Activated naive CD4-positive, alpha-beta T cell treated with anti-CD3 and anti-CD28 coated beads, Interleukin-2, amount 50 U/mL, for 24 hours (primary cell): ENCODE results near the gene C12orf54.
"Not testable (repeated sequence)": the region's sequence is repeated elsewhere in the genome, so short reads cannot be mapped to it uniquely, and the experiment has no call there.

ENCODE experiments used
- H3K27ac Mint-ChIP-seq: one replicate; pipeline ENCODE4 v1.8.0; 2021; ENCODE audit warnings: mild to moderate bottlenecking, mixed read lengths
- H3K27me3 Mint-ChIP-seq: one replicate; pipeline ENCODE4 v1.8.0; 2021; ENCODE audit warnings: mixed read lengths
- H3K36me3 Mint-ChIP-seq: one replicate; pipeline ENCODE4 v1.8.0; 2021; ENCODE audit warnings: mixed read lengths
- H3K4me1 Mint-ChIP-seq: one replicate; pipeline ENCODE4 v1.8.0; 2021; ENCODE audit warnings: mixed read lengths
- H3K4me3 Mint-ChIP-seq: one replicate; pipeline ENCODE4 v1.8.0; 2021; ENCODE audit warnings: mild to moderate bottlenecking, mixed read lengths
- H3K9me3 Mint-ChIP-seq: one replicate; pipeline ENCODE4 v1.8.0; 2021; ENCODE audit warnings: mixed read lengths

Gene C12orf54

DNA sequence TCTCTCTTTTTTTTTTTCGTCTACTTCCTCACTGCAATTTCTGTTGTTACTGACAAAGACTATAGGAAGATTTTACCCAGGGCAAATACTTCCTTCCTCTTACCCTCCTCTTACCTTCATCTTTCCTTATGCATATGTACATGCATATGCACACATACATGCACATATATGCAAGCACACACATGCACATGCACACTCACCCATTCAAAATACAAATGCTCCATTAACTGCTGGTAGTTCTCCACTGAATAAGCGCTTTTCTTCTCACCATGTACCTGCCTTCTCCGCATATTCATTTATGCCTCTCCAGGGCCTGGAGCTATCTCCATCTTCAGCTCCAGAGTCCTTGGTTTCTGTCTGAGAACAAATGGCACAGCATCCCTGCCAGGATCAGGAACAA, 632 bp downstream of the C12orf54 start:
- no peaks in the 10 kb centered on the region for H3K9me3 Mint-ChIP-seq
- peaks cover 5% of the 10 kb centered on the region for H3K27me3 Mint-ChIP-seq
- peak overlapping the region; percentile 27 for H3K27ac Mint-ChIP-seq
- no peaks in the 10 kb centered on the region for H3K4me1 Mint-ChIP-seq
- H3K36me3 Mint-ChIP-seq: no peaks in the 10 kb centered on the region
- H3K4me3 Mint-ChIP-seq: no peak overlapping the region

DNA sequence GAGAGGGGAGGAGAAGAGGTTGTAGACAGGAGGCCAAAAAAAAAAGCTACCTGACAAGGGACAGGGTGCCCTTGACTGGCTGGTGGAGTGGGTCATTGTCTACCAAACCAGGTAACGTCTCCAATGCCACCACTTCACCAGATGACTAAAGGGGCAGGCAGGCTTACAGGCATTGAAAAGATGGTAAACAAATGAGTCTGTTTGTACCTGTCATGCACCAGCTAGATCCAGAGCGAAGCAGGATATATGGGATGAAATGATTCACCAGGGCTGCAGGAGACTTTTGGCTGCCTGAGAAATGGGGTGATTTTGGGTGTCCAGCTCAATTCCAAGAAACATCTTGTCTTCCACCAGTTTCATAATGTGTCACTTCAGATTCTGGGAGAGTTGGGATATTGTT, 4.0 kb downstream of the C12orf54 start:
- no peak overlapping the region for H3K4me3 Mint-ChIP-seq
- no peaks in the 10 kb centered on the region for H3K9me3 Mint-ChIP-seq
- H3K27me3 Mint-ChIP-seq: peaks cover 3% of the 10 kb centered on the region
- H3K27ac Mint-ChIP-seq: no peak overlapping the region
- H3K36me3 Mint-ChIP-seq: no peaks in the 10 kb centered on the region
- peaks cover 3% of the 10 kb centered on the region for H3K4me1 Mint-ChIP-seq

DNA sequence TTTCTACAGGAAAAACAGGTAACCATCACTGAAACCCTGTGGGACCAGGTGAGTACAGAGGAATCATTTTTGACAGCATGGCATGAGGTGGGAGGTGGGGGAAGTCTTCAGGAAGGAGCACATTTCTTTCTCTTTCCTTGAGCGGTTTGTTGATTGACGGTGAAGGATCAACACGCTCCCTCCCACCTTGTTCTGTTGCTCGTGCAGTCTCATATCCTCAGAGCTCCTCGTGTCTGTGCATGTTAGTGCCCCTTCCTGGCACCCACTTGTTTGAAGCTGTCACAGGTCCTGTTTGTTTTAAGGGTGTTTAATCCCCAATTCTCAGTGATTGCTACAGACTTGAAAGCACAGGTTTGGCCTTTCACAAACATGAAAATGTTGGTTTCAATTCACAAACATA, 4.4 kb downstream of the C12orf54 start:
- no peaks in the 10 kb centered on the region for H3K36me3 Mint-ChIP-seq
- H3K9me3 Mint-ChIP-seq: no peaks in the 10 kb centered on the region
- H3K4me3 Mint-ChIP-seq: no peak overlapping the region
- H3K27me3 Mint-ChIP-seq: peaks cover 3% of the 10 kb centered on the region
- H3K4me1 Mint-ChIP-seq: peaks cover 3% of the 10 kb centered on the region
- H3K27ac Mint-ChIP-seq: no peak overlapping the region

DNA sequence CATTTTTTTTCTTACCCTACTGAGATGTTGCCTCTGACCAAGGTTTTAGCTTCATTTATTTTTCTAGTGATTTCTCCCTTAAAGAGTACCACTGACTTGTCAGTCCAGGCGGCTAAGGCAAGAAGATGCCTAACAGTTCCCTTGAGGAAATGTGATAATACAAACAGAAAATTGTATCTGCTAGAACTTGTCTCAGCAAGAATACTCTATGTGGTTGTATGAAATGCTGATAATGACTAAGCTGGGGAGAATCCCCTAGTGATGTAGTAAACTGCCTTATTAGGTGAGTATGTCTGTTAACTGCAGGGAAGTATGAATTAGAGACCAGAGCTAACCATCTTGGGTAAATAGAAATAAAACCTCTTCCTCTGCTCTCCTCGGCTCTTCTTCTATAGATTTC, 6.7 kb downstream of the C12orf54 start:
- H3K27me3 Mint-ChIP-seq: peaks cover 3% of the 10 kb centered on the region
- peak overlapping the region; percentile 15 for H3K27ac Mint-ChIP-seq
- H3K4me1 Mint-ChIP-seq: peaks cover 3% of the 10 kb centered on the region
- H3K4me3 Mint-ChIP-seq: no peak overlapping the region
- no peaks in the 10 kb centered on the region for H3K36me3 Mint-ChIP-seq
- no peaks in the 10 kb centered on the region for H3K9me3 Mint-ChIP-seq

DNA sequence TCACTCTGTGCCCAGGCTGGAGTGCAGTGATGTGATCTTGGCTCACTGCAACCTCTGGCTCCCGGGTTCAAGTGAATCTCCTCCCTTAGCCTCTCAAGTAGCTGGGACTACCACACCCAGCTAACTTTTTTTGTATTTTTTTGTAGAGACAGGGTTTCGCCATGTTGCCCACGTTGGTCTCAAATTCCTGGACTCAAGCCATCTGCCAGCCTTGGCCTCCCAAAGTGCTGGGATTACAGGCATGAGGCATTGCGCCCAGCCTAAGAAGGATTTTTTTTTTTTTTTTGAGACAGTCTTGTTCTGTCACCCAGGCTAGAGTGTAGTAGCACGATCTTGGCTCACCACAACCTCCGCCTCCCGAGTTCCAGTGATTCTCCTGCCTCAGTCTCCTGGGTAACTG, 7.2 kb downstream of the C12orf54 start:
- not testable (repeated sequence) for H3K9me3 Mint-ChIP-seq, H3K4me3 Mint-ChIP-seq, H3K36me3 Mint-ChIP-seq, H3K27me3 Mint-ChIP-seq, H3K4me1 Mint-ChIP-seq
- peak overlapping the region; percentile 15 for H3K27ac Mint-ChIP-seq

DNA sequence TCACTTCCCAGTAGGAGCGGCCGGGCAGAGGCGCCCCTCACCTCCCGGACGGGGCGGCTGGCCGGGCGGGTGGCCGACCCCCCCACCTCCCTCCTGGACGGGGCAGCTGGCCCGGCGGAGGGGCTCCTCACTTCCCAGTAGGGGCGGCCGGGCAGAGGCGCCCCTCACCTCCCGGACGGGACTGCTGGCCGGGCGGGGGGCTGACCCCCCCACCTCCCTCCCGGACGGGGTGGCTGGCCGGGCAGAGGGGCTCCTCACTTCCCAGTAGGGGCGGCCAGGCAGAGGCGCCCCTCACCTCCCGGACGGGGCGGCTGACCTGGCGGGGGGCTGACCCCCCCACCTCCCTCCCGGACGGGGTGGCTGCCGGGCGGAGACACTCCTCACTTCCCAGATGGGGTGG, 18.0 kb downstream of the C12orf54 start:
- not testable (repeated sequence) for H3K4me3 Mint-ChIP-seq, H3K27me3 Mint-ChIP-seq, H3K4me1 Mint-ChIP-seq, H3K27ac Mint-ChIP-seq, H3K9me3 Mint-ChIP-seq, H3K36me3 Mint-ChIP-seq

DNA sequence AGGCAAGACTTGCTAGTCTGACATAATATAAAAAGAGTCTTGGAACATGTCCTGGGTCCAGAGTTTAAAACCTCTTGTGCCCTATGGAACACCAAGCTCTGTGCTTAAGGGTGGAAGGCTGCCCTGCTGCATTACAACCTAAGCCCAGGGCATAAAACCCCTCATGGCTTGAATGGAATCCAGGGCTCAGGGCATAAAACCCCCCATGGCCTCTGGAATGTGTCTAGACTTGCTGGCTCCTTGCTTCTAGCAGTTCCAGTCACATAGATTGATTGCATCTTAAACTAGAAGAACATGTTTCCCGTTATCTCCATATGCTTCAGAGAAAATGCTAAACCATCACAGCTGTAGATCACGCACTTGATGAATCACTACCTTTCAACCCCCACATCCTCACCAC, 24.5 kb downstream of the C12orf54 start:
- H3K27me3 Mint-ChIP-seq: peaks cover 14% of the 10 kb centered on the region
- H3K4me1 Mint-ChIP-seq, H3K27ac Mint-ChIP-seq, H3K36me3 Mint-ChIP-seq, H3K9me3 Mint-ChIP-seq, H3K4me3 Mint-ChIP-seq: not testable (repeated sequence)

DNA sequence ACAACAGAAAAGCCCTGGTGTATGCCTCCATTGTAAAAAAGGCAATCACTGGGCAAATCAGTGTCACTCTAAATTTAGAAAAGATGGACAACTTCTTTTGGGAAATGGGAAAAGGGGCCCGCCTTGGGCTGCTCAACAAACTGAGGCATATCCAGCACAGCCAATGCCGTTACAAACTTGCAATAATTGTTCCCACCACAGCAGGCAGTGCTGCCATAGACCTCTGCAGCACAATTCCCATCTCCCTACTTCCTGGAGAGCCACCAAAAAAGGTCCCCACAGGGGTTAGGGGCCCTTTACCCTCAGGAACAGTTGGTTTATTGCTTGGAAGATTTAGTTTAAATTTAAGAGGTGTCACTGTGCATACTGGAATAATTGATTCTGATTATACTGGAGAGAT, 26.7 kb downstream of the C12orf54 start:
- H3K27me3 Mint-ChIP-seq: peaks cover 9% of the 10 kb centered on the region
- H3K4me3 Mint-ChIP-seq: no peak overlapping the region
- H3K4me1 Mint-ChIP-seq: peaks cover 8% of the 10 kb centered on the region
- H3K27ac Mint-ChIP-seq: no peak overlapping the region
- peaks cover 4% of the 10 kb centered on the region for H3K9me3 Mint-ChIP-seq
- peaks cover 2% of the 10 kb centered on the region for H3K36me3 Mint-ChIP-seq

DNA sequence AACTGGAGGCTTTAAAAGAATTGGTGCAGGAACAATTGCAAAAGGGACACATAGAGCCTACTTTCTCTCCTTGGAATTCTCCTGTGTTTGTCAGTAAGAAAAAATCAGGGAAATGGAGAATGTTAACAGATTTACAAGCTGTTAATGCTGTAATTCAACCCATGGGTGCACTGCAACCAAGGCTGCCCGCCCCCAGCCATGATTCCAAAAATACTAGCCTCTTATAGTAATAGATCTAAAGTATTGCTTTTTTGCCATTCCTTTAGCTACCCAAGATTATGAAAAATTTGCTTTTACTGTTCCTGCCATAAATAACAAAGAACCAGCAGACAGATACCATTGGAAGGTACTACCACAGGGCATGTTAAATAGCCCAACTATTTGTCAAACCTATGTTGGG, 27.8 kb downstream of the C12orf54 start:
- H3K27ac Mint-ChIP-seq: no peak overlapping the region
- peaks cover 8% of the 10 kb centered on the region for H3K4me1 Mint-ChIP-seq
- H3K36me3 Mint-ChIP-seq: peaks cover 4% of the 10 kb centered on the region
- no peak overlapping the region for H3K4me3 Mint-ChIP-seq
- H3K27me3 Mint-ChIP-seq: peaks cover 12% of the 10 kb centered on the region
- H3K9me3 Mint-ChIP-seq: peaks cover 7% of the 10 kb centered on the region

DNA sequence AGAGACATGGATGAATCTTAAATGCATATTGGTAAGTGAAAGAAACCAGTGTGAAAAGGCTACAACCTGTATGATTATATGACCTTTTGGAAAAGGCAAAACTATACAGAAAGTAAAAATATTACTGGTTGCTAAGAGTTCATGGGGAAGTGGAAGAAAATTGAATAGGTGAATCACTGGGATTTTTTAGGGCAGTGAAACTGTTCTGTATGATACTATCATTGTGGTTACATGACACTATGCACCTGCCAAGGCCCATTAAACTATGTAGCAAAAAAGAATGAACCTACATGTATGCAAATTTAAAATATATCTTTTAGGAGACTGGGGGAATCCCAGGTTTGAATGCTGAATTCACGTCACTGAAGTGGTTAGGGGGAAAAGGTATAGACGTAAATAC, 30.6 kb downstream of the C12orf54 start:
- H3K9me3 Mint-ChIP-seq: peaks cover 8% of the 10 kb centered on the region
- peak overlapping the region; percentile 77 for H3K27ac Mint-ChIP-seq
- H3K4me3 Mint-ChIP-seq: no peak overlapping the region
- H3K27me3 Mint-ChIP-seq: peaks cover 7% of the 10 kb centered on the region
- peaks cover 8% of the 10 kb centered on the region for H3K4me1 Mint-ChIP-seq
- peaks cover 2% of the 10 kb centered on the region for H3K36me3 Mint-ChIP-seq

DNA sequence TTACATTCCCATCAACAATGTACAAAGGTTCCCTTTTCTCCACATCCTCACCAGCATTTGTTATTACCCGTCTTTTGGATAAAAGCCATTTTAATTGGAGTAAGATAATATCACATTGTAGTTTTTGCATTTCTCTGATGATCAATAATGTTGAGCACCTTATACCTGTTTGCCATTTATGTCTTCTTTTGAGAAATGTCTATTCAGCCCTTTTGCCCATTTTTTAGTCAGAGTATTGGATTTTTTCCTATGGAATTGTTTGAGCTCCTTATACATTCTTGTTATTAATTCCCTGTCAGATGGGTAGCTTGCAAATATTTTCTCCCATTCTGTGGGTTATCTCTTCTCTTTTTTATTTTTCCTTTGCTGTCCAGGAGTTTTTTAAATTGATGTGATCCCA, 32.4 kb downstream of the C12orf54 start:
- Mint-ChIP-seq H3K4me3 (no peak overlapping the region), H3K4me1 (peaks cover 8% of the 10 kb centered on the region), H3K27me3 (peaks cover 7% of the 10 kb centered on the region), H3K36me3 (peaks cover 2% of the 10 kb centered on the region), H3K27ac (peak overlapping the region; percentile 91), H3K9me3 (peaks cover 8% of the 10 kb centered on the region)

DNA sequence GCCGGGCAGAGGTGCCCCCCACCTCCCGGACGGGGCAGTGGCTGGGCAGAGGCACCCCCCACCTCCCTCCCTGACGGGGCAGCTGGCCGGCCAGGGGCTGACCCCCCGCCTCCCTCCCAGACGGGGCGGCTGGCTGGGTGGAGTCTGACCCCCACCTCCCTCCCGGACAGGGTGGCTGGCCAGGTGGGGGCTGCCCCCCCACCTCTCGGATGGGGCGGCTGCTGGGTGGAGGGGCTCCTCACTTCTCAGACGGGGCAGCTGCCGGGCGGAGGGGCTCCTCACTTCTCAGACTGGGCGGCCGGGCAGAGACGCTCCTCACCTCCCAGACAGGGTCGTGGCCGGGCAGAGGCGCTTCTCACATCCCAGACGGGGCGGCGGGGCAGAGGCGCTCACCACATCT, 38.1 kb downstream of the C12orf54 start:
- not testable (repeated sequence) for H3K27ac Mint-ChIP-seq, H3K4me1 Mint-ChIP-seq, H3K9me3 Mint-ChIP-seq, H3K27me3 Mint-ChIP-seq, H3K4me3 Mint-ChIP-seq, H3K36me3 Mint-ChIP-seq

DNA sequence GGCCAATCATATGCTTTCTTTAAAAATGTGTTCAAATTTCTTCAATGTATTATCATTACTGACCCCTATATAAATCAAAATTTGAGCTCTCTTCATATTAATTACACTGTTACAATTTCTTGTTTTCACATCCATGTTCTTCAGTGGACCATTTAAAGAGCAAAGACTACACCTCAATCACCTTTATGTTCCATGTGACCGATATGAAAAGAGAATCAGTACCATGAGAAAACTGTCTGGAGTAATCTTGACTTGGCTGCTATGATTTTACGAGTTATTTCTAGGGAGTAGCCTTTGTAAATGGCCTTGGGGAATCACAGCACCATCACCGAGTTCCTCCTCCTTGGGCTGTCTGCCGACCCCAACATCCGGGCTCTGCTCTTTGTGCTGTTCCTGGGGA, 43.0 kb downstream of the C12orf54 start, which contains the start of gene OR8S1:
Gene OR8S1, plus strand, starts transcription at position 301 of the 400 bp plus-strand sequence. Its CDS starts 0 bp downstream, at position 301.
- no peaks in the 10 kb centered on the region for H3K9me3 Mint-ChIP-seq
- H3K36me3 Mint-ChIP-seq: no peaks in the 10 kb centered on the region
- H3K4me1 Mint-ChIP-seq: no peaks in the 10 kb centered on the region
- no peak within 1 kb of the TSS for H3K4me3 Mint-ChIP-seq
- no peak within 1 kb of the TSS for H3K27ac Mint-ChIP-seq
- no peaks in the 10 kb centered on the region for H3K27me3 Mint-ChIP-seq

DNA sequence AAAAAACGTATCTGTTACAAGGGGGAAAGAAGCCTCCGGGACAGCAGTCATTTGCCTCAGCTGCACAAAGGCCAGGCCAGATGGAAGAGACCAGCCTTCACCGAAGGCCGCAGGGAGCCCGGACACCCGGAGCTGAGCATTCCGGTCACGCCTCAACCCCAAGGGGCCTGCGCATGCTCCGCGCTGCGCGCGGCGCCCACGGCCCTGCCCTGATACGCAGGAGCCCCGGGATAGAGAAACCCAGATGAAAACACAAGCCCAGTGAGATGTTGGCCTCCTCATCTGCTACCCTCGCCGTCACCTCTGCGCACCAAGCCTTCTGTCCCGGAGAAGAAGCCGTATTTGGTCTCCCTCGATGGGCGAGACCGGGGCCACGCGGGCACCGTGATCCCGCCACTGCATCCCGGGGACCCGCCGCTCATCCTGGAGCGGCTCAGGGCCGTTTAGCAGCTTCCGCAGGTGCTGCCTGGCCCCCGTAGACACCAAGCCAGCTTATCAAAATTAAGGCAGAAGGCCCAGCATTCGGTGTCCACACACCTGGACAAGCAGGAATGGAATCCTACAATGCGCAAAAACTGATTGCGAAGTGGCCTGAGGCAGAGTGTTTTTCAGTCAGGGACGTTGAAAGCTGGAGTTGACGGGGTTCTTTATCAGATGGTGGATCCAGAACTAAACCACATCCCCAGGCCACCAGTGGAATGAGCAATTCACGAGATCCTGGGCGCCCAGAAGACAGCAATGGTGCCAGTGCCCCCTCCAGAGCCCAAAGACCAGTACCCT, 45.8 kb downstream of the C12orf54 start:
- no peak overlapping the region for H3K4me3 Mint-ChIP-seq
- no peaks in the 10 kb centered on the region for H3K27me3 Mint-ChIP-seq
- H3K36me3 Mint-ChIP-seq: no peaks in the 10 kb centered on the region
- no peak overlapping the region for H3K27ac Mint-ChIP-seq
- H3K4me1 Mint-ChIP-seq: peaks cover 19% of the 10 kb centered on the region
- H3K9me3 Mint-ChIP-seq: no peaks in the 10 kb centered on the region

DNA sequence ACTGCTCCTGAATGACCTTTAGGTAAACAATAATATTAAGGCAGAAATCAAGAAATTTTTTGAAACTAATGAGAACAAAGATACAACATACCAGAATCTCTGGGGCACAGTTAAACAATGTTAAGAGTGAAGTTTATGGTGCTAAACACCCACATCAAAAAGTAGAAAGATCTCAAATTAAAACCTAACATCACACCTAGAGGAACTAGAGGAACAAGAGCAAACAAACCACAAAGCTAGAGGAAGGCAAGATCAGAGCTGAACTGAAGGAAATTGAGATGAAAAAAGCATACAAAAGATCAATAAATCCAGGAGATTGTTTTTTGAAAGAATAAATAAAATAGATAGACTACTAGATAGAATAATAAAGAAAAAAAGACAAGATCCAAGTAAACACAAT, 50.3 kb downstream of the C12orf54 start:
- Mint-ChIP-seq H3K27ac (peak overlapping the region; percentile 0), H3K36me3 (no peaks in the 10 kb centered on the region), H3K4me1 (peaks cover 29% of the 10 kb centered on the region), H3K9me3 (no peaks in the 10 kb centered on the region), H3K27me3 (no peaks in the 10 kb centered on the region), H3K4me3 (peak overlapping the region; percentile 5)

DNA sequence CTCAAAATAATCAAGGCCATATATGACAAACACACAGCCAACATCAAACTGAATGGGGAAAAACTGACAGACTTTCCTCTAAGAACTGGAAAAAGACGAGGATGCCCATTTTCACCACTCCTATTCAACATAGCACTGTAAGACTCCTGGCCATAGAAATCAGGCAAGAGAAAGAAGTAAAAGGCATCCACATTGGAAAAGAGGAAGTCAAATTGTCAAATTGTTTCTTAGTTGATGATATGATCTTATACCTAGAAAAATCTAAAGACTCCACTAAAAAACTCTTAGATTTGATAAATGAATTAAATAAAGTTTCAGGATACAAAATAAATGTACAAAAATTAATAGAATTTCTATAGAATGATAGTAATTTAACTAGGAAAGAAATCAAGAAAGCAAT, 54.3 kb downstream of the C12orf54 start:
- Mint-ChIP-seq H3K4me1 (peaks cover 29% of the 10 kb centered on the region), H3K36me3 (no peaks in the 10 kb centered on the region), H3K27ac (no peak overlapping the region), H3K27me3 (no peaks in the 10 kb centered on the region), H3K4me3 (no peak overlapping the region), H3K9me3 (no peaks in the 10 kb centered on the region)
